ENCODE measurements around the gene F10.

Gene F10

GRCh38 chr13:113118261-113119021 is 4.2 kb upstream of the F10 start:
- TF ChIP-seq CTCF (IDR thresholded peaks at IDR 0.05; ENCODE audit: low read depth, low read length, missing control alignments): no peak
- no peak for DNase-seq (ENCODE audit: low read depth)
- no peak overlapping the region for H3K4me3 ChIP-seq (ENCODE audit: low read depth, low read length)

GRCh38 chr13:113119166-113119821 is 3.3 kb upstream of the F10 start:
- no peak overlapping the region for H3K4me3 ChIP-seq (ENCODE audit: low read depth, low read length)
- no peak for TF ChIP-seq CTCF (IDR thresholded peaks at IDR 0.05; ENCODE audit: low read depth, low read length, missing control alignments)
- no peak for DNase-seq (ENCODE audit: low read depth)

GRCh38 chr13:113119822-113120189 is 2.8 kb upstream of the F10 start:
- no peak overlapping the region for H3K4me3 ChIP-seq (ENCODE audit: low read depth, low read length)
- no peak for DNase-seq (ENCODE audit: low read depth)
- no peak for TF ChIP-seq CTCF (IDR thresholded peaks at IDR 0.05; ENCODE audit: low read depth, low read length, missing control alignments)

DNA sequence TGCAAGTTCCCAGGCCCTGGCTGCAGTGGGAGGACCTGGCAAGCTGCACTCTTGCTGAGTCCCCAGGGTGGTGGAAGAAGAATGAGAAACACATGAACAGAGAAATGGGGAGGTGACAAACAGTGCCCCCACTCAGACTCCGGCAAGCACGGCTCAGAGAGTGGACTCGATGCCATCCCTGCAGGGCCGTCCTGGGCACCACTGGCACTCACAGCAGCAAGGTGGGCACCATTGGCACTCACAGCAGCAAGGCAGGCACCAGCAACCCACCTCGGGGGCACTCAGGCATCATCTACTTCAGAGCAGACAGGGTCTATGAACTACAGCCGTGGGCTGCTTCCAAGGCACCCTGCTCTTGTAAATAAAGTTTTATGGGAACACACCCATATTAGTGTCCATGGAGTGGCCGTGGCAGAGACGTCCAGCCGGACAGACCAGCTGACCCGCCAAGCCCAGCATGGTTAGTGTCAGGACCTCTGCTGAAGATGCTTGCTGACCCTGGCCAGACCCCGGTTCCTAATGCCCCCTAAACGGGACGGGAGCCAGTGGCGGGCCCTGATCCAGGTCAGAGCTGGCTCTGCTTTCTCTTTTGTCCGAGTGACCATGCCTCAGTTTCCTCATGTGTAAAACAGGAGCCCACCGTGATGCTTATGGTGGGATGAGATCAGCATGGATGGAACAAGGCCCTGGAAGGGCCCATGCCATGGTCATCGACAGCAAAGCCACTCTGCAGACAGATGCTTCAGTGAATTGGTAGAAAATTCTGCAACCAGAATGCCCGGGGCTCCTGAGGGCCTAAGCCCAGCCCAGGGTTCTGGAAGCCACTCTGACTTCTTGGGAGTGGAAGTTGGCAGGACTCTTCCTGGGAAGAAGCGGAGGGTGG is 2.1 kb upstream of the F10 start:
- no peak for DNase-seq (ENCODE audit: low read depth)
- H3K4me3 ChIP-seq (ENCODE audit: low read depth, low read length): no peak overlapping the region
- no peak for TF ChIP-seq CTCF (IDR thresholded peaks at IDR 0.05; ENCODE audit: low read depth, low read length, missing control alignments)

GRCh38 chr13:113121183-113121927 is 1.2 kb upstream of the F10 start:
- no peak for TF ChIP-seq CTCF (IDR thresholded peaks at IDR 0.05; ENCODE audit: low read depth, low read length, missing control alignments)
- DNase-seq (ENCODE audit: low read depth): no peak
- no peak overlapping the region for H3K4me3 ChIP-seq (ENCODE audit: low read depth, low read length)

- no peak for DNase-seq (ENCODE audit: low read depth)
- TF ChIP-seq CTCF (IDR thresholded peaks at IDR 0.05; ENCODE audit: low read depth, low read length, missing control alignments): no peak
These were observed 599 bp upstream of the F10 start for GRCh38 chr13:113121928-113122471.

More at GRCh38 chr13:113121928-113122471, 599 bp upstream of the F10 start:
- H3K4me3 ChIP-seq (ENCODE audit: low read depth, low read length): no peak overlapping the region

Measured in GM12864 (cell line).